ENCODE measurements around the gene SPC24.

DNA sequence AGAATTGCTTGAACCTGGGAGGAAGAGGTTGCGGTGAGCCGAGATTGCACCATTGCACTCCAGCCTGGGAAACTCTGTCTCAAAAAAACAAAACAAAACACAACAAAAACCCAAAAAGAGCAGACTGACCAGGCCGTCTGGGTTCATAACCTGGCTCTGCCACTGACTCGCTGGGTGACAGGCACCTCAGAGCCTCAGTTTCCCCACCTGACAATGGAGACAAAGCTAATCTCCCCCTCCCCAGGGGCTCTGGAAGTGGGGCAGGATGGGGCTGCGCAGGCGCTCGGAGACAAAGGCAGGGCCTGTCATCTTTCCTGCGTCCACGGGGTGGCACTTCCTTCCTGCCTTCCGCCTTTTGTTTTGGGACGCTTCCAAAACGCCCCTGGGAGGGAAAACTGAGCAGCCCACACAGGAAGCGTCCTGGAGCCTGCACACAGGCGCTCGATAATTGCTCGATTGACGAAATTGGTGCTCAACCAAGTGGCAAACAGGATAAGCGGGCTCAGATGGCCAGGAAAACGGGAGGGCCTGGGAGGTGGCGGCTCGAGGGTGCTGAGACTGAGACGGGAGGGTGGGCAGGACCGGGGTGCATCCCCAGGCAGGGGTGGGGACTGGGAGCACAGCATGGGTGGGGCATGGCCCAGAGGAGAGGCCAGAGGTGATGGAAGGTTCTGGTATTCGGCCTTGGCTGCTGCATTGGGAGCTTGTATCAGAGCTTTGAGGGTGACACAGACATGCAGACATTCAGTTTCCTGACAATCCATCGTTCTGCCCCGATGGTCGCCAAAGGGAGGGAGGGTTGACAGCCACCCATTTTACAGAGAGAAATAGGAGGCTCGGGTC, 17.8 kb downstream of the SPC24 start:
- TF ChIP-seq, protein P1, sequence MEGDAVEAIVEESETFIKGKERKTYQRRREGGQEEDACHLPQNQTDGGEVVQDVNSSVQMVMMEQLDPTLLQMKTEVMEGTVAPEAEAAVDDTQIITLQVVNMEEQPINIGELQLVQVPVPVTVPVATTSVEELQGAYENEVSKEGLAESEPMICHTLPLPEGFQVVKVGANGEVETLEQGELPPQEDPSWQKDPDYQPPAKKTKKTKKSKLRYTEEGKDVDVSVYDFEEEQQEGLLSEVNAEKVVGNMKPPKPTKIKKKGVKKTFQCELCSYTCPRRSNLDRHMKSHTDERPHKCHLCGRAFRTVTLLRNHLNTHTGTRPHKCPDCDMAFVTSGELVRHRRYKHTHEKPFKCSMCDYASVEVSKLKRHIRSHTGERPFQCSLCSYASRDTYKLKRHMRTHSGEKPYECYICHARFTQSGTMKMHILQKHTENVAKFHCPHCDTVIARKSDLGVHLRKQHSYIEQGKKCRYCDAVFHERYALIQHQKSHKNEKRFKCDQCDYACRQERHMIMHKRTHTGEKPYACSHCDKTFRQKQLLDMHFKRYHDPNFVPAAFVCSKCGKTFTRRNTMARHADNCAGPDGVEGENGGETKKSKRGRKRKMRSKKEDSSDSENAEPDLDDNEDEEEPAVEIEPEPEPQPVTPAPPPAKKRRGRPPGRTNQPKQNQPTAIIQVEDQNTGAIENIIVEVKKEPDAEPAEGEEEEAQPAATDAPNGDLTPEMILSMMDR (conservative IDR thresholded peaks at IDR 0.05), result peak; percentile 80
- no peak for TF ChIP-seq EZH2 (IDR thresholded peaks at IDR 0.05; ENCODE audit: low read depth)

Measured in PC-9 (cell line).